Astrocyte (in vitro differentiated cells and primary cell): Measurements from ENCODE around the gene CRLF1. TPM values are rescaled to one million over a fixed set of nuclear protein-coding genes. Genes with fewer than 3 reads are reported as not detected.

Experiments
- DNase-seq: peaks from one replicate; pipeline ENCODE4 v3.0.0-alpha.2; 2010; ENCODE audit warnings: low read depth
- FAIRE-seq: peaks from 2 replicates; lab custom pipeline; 2011; peaks lifted over from hg19 to GRCh38; lab: Jason Lieb, UNC
- H2AFZ ChIP-seq: 2 replicates; pipeline ENCODE4 v1.6.0; 2012; ENCODE audit warnings: low read depth, low read length, inconsistent platforms
- H3K27ac ChIP-seq: 2 replicates; pipeline ENCODE4 v1.5.1; 2011; ENCODE audit warnings: low read depth, low read length, inconsistent platforms
- H3K27me3 ChIP-seq: 2 replicates; pipeline ENCODE4 v1.6.0; 2011; ENCODE audit warnings: low read length, inconsistent platforms; ENCODE audit not compliant: insufficient read depth
- H3K36me3 ChIP-seq: 2 replicates; pipeline ENCODE4 v1.5.1; 2011; ENCODE audit warnings: low read length, inconsistent platforms; ENCODE audit not compliant: insufficient read depth
- H3K4me1 ChIP-seq: 2 replicates; pipeline ENCODE4 v1.5.1; 2011; ENCODE audit warnings: low read length, inconsistent platforms; ENCODE audit not compliant: insufficient read depth
- H3K4me2 ChIP-seq: 2 replicates; pipeline ENCODE4 v1.6.0; 2012; ENCODE audit warnings: low read length, inconsistent platforms
- H3K4me3 ChIP-seq: 2 replicates; pipeline ENCODE4 v1.5.1; 2011; ENCODE audit warnings: low read depth, mild to moderate bottlenecking, low read length, inconsistent platforms; ENCODE audit not compliant: insufficient read depth
- H3K79me2 ChIP-seq: 2 replicates; pipeline ENCODE4 v1.6.0; 2012; ENCODE audit warnings: mild to moderate bottlenecking, low read length, inconsistent platforms; ENCODE audit not compliant: insufficient read depth
- H3K9ac ChIP-seq: 2 replicates; pipeline ENCODE4 v1.6.0; 2012; ENCODE audit warnings: mild to moderate bottlenecking, low read length, inconsistent platforms
- H3K9me3 ChIP-seq: 2 replicates; pipeline ENCODE4 v1.5.1; 2012; ENCODE audit warnings: low read depth, mild to moderate bottlenecking, low read length, inconsistent platforms; ENCODE audit not compliant: insufficient read depth
- H4K20me1 ChIP-seq: 2 replicates; pipeline ENCODE4 v1.6.0; 2012; ENCODE audit warnings: low read length, inconsistent platforms; ENCODE audit not compliant: insufficient read depth
- H3K27ac Mint-ChIP-seq: one replicate; pipeline ENCODE4 v1.8.0; 2021; ENCODE audit warnings: mild to moderate bottlenecking, mixed read lengths; ENCODE audit not compliant: unreplicated experiment
- H3K27me3 Mint-ChIP-seq: one replicate; pipeline ENCODE4 v1.8.0; 2021; ENCODE audit warnings: low read depth, mixed read lengths; ENCODE audit not compliant: unreplicated experiment
- H3K36me3 Mint-ChIP-seq: one replicate; pipeline ENCODE4 v1.8.0; 2021; ENCODE audit warnings: low read depth, mixed read lengths; ENCODE audit not compliant: unreplicated experiment
- H3K4me1 Mint-ChIP-seq: one replicate; pipeline ENCODE4 v1.8.0; 2021; ENCODE audit warnings: low read depth, mixed read lengths; ENCODE audit not compliant: unreplicated experiment
- H3K4me3 Mint-ChIP-seq: one replicate; pipeline ENCODE4 v1.8.0; 2021; ENCODE audit warnings: mild to moderate bottlenecking, moderate library complexity, mixed read lengths; ENCODE audit not compliant: unreplicated experiment
- H3K9me3 Mint-ChIP-seq: one replicate; pipeline ENCODE4 v1.8.0; 2021; ENCODE audit warnings: mild to moderate bottlenecking, mixed read lengths; ENCODE audit not compliant: unreplicated experiment
- CTCF ChIP-seq: IDR thresholded peaks from 2 replicates; pipeline ENCODE4 v1.5.1; 2011; ENCODE audit warnings: low read depth, mild to moderate bottlenecking, inconsistent platforms, low read length, moderate library complexity; ENCODE audit not compliant: insufficient read depth
- EZH2 ChIP-seq: IDR thresholded peaks from 2 replicates; pipeline ENCODE4 v1.6.1; 2012; ENCODE audit warnings: mild to moderate bottlenecking, low read length, inconsistent platforms; ENCODE audit not compliant: insufficient read depth
- total RNA-seq: library from RNA; stranded (reverse); gene quantifications from 2 replicates; pipeline ENCODE4 v1.2.1, GENCODE V29; 2021

Gene CRLF1
- total RNA-seq, 1 donor from 2014 or later: 18.5 TPM

GRCh38 chr19:18568367-18568766, 38.2 kb downstream of the CRLF1 start:
- peaks cover 9% of the 10 kb centered on the region for H3K36me3 ChIP-seq
- peaks cover 17% of the 10 kb centered on the region for H3K79me2 ChIP-seq
- DNase-seq (no peak), FAIRE-seq (no peak)
- H3K27me3 ChIP-seq: no peaks in the 10 kb centered on the region
- no peak overlapping the region for H3K4me3 ChIP-seq
- H3K9me3 ChIP-seq: no peaks in the 10 kb centered on the region
- Mint-ChIP-seq H3K4me1 (peaks cover 9% of the 10 kb centered on the region), H3K4me3 (no peak overlapping the region), H3K9me3 (no peaks in the 10 kb centered on the region), H3K36me3 (peaks cover 14% of the 10 kb centered on the region), H3K27ac (no peak overlapping the region), H3K27me3 (no peaks in the 10 kb centered on the region)
- no peak overlapping the region for H3K9ac ChIP-seq
- peaks cover 15% of the 10 kb centered on the region for H3K4me1 ChIP-seq
- no peak overlapping the region for H2AFZ ChIP-seq
- H4K20me1 ChIP-seq: peaks cover 15% of the 10 kb centered on the region
- H3K4me2 ChIP-seq: no peak overlapping the region
- no peak for TF ChIP-seq CTCF
- no peak for TF ChIP-seq EZH2
- H3K27ac ChIP-seq: no peak overlapping the region

GRCh38 chr19:18566953-18567352, 39.6 kb downstream of the CRLF1 start:
- no peak overlapping the region for H3K4me3 ChIP-seq
- H3K27me3 Mint-ChIP-seq: no peaks in the 10 kb centered on the region
- H3K9ac ChIP-seq: no peak overlapping the region
- no peak overlapping the region for H3K27ac Mint-ChIP-seq
- no peak overlapping the region for H3K4me2 ChIP-seq
- H3K27me3 ChIP-seq: no peaks in the 10 kb centered on the region
- peaks cover 13% of the 10 kb centered on the region for H3K36me3 ChIP-seq
- H3K79me2 ChIP-seq: peaks cover 3% of the 10 kb centered on the region
- peaks cover 5% of the 10 kb centered on the region for H3K4me1 ChIP-seq
- peaks cover 14% of the 10 kb centered on the region for H3K36me3 Mint-ChIP-seq
- no peaks in the 10 kb centered on the region for H3K9me3 ChIP-seq
- no peaks in the 10 kb centered on the region for H3K9me3 Mint-ChIP-seq
- H2AFZ ChIP-seq: no peak overlapping the region
- no peak overlapping the region for H3K27ac ChIP-seq
- no peaks in the 10 kb centered on the region for H3K4me1 Mint-ChIP-seq
- TF ChIP-seq EZH2: no peak
- TF ChIP-seq CTCF: no peak
- H4K20me1 ChIP-seq: peaks cover under 1% of the 10 kb centered on the region
- DNase-seq (no peak), FAIRE-seq (no peak)
- no peak overlapping the region for H3K4me3 Mint-ChIP-seq

GRCh38 chr19:18562086-18562485, 44.5 kb downstream of the CRLF1 start:
- H3K36me3 ChIP-seq: peaks cover 13% of the 10 kb centered on the region
- peaks cover 6% of the 10 kb centered on the region for H3K4me1 Mint-ChIP-seq
- H3K27ac ChIP-seq: no peak overlapping the region
- DNase-seq (peak; percentile 47), FAIRE-seq (no peak)
- no peak overlapping the region for H3K4me3 ChIP-seq
- H3K4me1 ChIP-seq: peaks cover 9% of the 10 kb centered on the region
- peaks cover 14% of the 10 kb centered on the region for H4K20me1 ChIP-seq
- no peak overlapping the region for H3K9ac ChIP-seq
- no peaks in the 10 kb centered on the region for H3K27me3 Mint-ChIP-seq
- peaks cover 42% of the 10 kb centered on the region for H3K79me2 ChIP-seq
- H3K27ac Mint-ChIP-seq: no peak overlapping the region
- no peaks in the 10 kb centered on the region for H3K27me3 ChIP-seq
- H3K4me3 Mint-ChIP-seq: no peak overlapping the region
- no peak overlapping the region for H3K4me2 ChIP-seq
- H3K9me3 Mint-ChIP-seq: no peaks in the 10 kb centered on the region
- H2AFZ ChIP-seq: no peak overlapping the region
- H3K36me3 Mint-ChIP-seq: peaks cover 8% of the 10 kb centered on the region
- H3K9me3 ChIP-seq: no peaks in the 10 kb centered on the region
- no peak for TF ChIP-seq CTCF
- TF ChIP-seq EZH2: no peak
